SJCRH30 (cell line): ENCODE data around the gene SPDEF. TPM values are rescaled to one million over a fixed set of nuclear protein-coding genes. Genes with fewer than 3 reads are reported as not detected.

Experiments
- DNase-seq, 2 experiments: peaks; one replicate each; pipeline ENCODE4 v3.0.0-alpha.2; 2015 to 2020
- H3K27ac ChIP-seq: fragments of 250-450 bp; sonication (Bioruptor Pico); 2 replicates; pipeline ENCODE4 v1.5.1; 2020; ENCODE audit warnings: mild to moderate bottlenecking, moderate library complexity
- H3K27me3 ChIP-seq: fragments of 250-450 bp; sonication (Bioruptor Pico); 2 replicates; pipeline ENCODE4 v1.5.1; 2020; ENCODE audit warnings: mild to moderate bottlenecking, moderate library complexity
- H3K36me3 ChIP-seq: fragments of 250-450 bp; sonication (Bioruptor Pico); 2 replicates; pipeline ENCODE4 v1.5.1; 2020; ENCODE audit warnings: mild to moderate bottlenecking, moderate library complexity
- H3K4me1 ChIP-seq: fragments of 250-450 bp; sonication (Bioruptor Pico); 2 replicates; pipeline ENCODE4 v1.5.1; 2020; ENCODE audit warnings: mild to moderate bottlenecking, moderate library complexity
- H3K4me3 ChIP-seq: fragments of 250-450 bp; sonication (Bioruptor Pico); 2 replicates; pipeline ENCODE4 v1.5.1; 2020; ENCODE audit warnings: mild to moderate bottlenecking, moderate library complexity
- H3K9me3 ChIP-seq: fragments of 250-450 bp; sonication (Bioruptor Pico); replicated peaks from 2 replicates; pipeline ENCODE4 v1.5.1; 2020; ENCODE audit warnings: mild to moderate bottlenecking, moderate library complexity
- total RNA-seq: library from RNA; depleted of rRNA; stranded (reverse); fragments of >200 nt; shearing (Covaris generic); gene quantifications from 2 replicates; pipeline ENCODE4 v1.2.3, GENCODE V29; 2014

Gene SPDEF
- total RNA-seq, 1 experiment from 2014 or later: not detected

GRCh38 chr6:34574647-34575293 is 18.6 kb upstream of the SPDEF start:
- Histone ChIP-seq H3K27ac (no peak overlapping the region), H3K4me3 (no peak overlapping the region), H3K9me3 (no peaks in the 10 kb centered on the region), H3K27me3 (no peaks in the 10 kb centered on the region), H3K4me1 (no peaks in the 10 kb centered on the region), H3K36me3 (no peaks in the 10 kb centered on the region)
- no peak for DNase-seq

- no peak for DNase-seq
- Histone ChIP-seq H3K36me3 (no peaks in the 10 kb centered on the region), H3K9me3 (no peaks in the 10 kb centered on the region), H3K4me3 (no peak overlapping the region), H3K27me3 (no peaks in the 10 kb centered on the region), H3K4me1 (no peaks in the 10 kb centered on the region), H3K27ac (no peak overlapping the region)
Observed at GRCh38 chr6:34573567-34574183, 17.5 kb upstream of the SPDEF start.

- H3K4me1 ChIP-seq: no peaks in the 10 kb centered on the region
Observed at GRCh38 chr6:34572585-34572984, 16.5 kb upstream of the SPDEF start.

GRCh38 chr6:34572021-34572420 is 15.9 kb upstream of the SPDEF start:
- H3K36me3 ChIP-seq: no peaks in the 10 kb centered on the region
- DNase-seq: no peak
- H3K27me3 ChIP-seq: no peaks in the 10 kb centered on the region
- no peaks in the 10 kb centered on the region for H3K4me1 ChIP-seq
- H3K4me3 ChIP-seq: no peak overlapping the region
- no peaks in the 10 kb centered on the region for H3K9me3 ChIP-seq
- H3K27ac ChIP-seq: no peak overlapping the region

More at GRCh38 chr6:34572585-34572984, 16.5 kb upstream of the SPDEF start:
- Histone ChIP-seq H3K27ac (no peak overlapping the region), H3K36me3 (no peaks in the 10 kb centered on the region), H3K9me3 (no peaks in the 10 kb centered on the region), H3K4me3 (no peak overlapping the region), H3K27me3 (no peaks in the 10 kb centered on the region)
- no peak for DNase-seq

GRCh38 chr6:34571388-34571787 is 15.3 kb upstream of the SPDEF start:
- no peaks in the 10 kb centered on the region for H3K9me3 ChIP-seq
- no peaks in the 10 kb centered on the region for H3K27me3 ChIP-seq
- no peak overlapping the region for H3K27ac ChIP-seq
- H3K36me3 ChIP-seq: no peaks in the 10 kb centered on the region
- H3K4me1 ChIP-seq: no peaks in the 10 kb centered on the region
- DNase-seq: no peak
- no peak overlapping the region for H3K4me3 ChIP-seq

- Histone ChIP-seq H3K36me3 (no peaks in the 10 kb centered on the region), H3K27ac (no peak overlapping the region), H3K4me3 (no peak overlapping the region), H3K4me1 (no peaks in the 10 kb centered on the region), H3K9me3 (no peaks in the 10 kb centered on the region), H3K27me3 (0 out of 2 replicates have a peak, but pooled peaks cover 2% of the 10 kb centered on the region)
- DNase-seq: no peak
Observed at GRCh38 chr6:34570066-34570833, 14.1 kb upstream of the SPDEF start.

- Histone ChIP-seq H3K27ac (no peak overlapping the region), H3K27me3 (0 out of 2 replicates have a peak, but pooled peaks cover 3% of the 10 kb centered on the region), H3K9me3 (no peaks in the 10 kb centered on the region), H3K4me3 (no peak overlapping the region), H3K36me3 (no peaks in the 10 kb centered on the region), H3K4me1 (no peaks in the 10 kb centered on the region)
- no peak for DNase-seq
Observed at GRCh38 chr6:34569361-34569973, 13.3 kb upstream of the SPDEF start.

- Histone ChIP-seq H3K4me1 (no peaks in the 10 kb centered on the region), H3K4me3 (no peak overlapping the region), H3K27ac (no peak overlapping the region), H3K9me3 (no peaks in the 10 kb centered on the region), H3K27me3 (0 out of 2 replicates have a peak, but pooled peaks cover 3% of the 10 kb centered on the region), H3K36me3 (no peaks in the 10 kb centered on the region)
- no peak for DNase-seq
Observed at GRCh38 chr6:34568341-34569201, 12.4 kb upstream of the SPDEF start.

- H3K36me3 ChIP-seq: no peaks in the 10 kb centered on the region
- no peak overlapping the region for H3K27ac ChIP-seq
- H3K9me3 ChIP-seq: no peaks in the 10 kb centered on the region
- 0 out of 2 replicates have a peak, but pooled peaks cover 3% of the 10 kb centered on the region for H3K27me3 ChIP-seq
- no peaks in the 10 kb centered on the region for H3K4me1 ChIP-seq
- DNase-seq: no peak
- no peak overlapping the region for H3K4me3 ChIP-seq
Observed at GRCh38 chr6:34566830-34567546, 10.9 kb upstream of the SPDEF start.

- Histone ChIP-seq H3K4me3 (no peak overlapping the region), H3K9me3 (no peaks in the 10 kb centered on the region), H3K4me1 (no peaks in the 10 kb centered on the region), H3K36me3 (no peaks in the 10 kb centered on the region), H3K27ac (no peak overlapping the region), H3K27me3 (0 out of 2 replicates have a peak, but pooled peaks cover 3% of the 10 kb centered on the region)
- no peak for DNase-seq
Observed at GRCh38 chr6:34565722-34566137, 9.6 kb upstream of the SPDEF start.

GRCh38 chr6:34564181-34564580 is 8.1 kb upstream of the SPDEF start:
- no peak for DNase-seq
- Histone ChIP-seq H3K27me3 (0 out of 2 replicates have a peak, but pooled peaks cover 3% of the 10 kb centered on the region), H3K36me3 (no peaks in the 10 kb centered on the region), H3K4me3 (no peak overlapping the region), H3K4me1 (no peaks in the 10 kb centered on the region), H3K27ac (no peak overlapping the region), H3K9me3 (no peaks in the 10 kb centered on the region)

- Histone ChIP-seq H3K27me3 (0 out of 2 replicates have a peak, but pooled peaks cover 3% of the 10 kb centered on the region), H3K9me3 (no peaks in the 10 kb centered on the region), H3K4me3 (no peak overlapping the region), H3K4me1 (no peaks in the 10 kb centered on the region), H3K27ac (no peak overlapping the region), H3K36me3 (no peaks in the 10 kb centered on the region)
- DNase-seq: no peak
Observed at GRCh38 chr6:34563513-34563870, 7.4 kb upstream of the SPDEF start.

- H3K4me1 ChIP-seq: no peaks in the 10 kb centered on the region
- no peak overlapping the region for H3K4me3 ChIP-seq
- H3K36me3 ChIP-seq: no peaks in the 10 kb centered on the region
- H3K9me3 ChIP-seq: no peaks in the 10 kb centered on the region
- H3K27me3 ChIP-seq: 0 out of 2 replicates have a peak, but pooled peaks cover 3% of the 10 kb centered on the region
- no peak for DNase-seq
- H3K27ac ChIP-seq: no peak overlapping the region
Observed at GRCh38 chr6:34562861-34563512, 6.9 kb upstream of the SPDEF start.
